Neural progenitor cell (in vitro differentiated cells): ENCODE results near the gene LY6G5C.

Experiments used
- CTCF ChIP-seq: fragments of 200-600 bp; sonication (generic); IDR thresholded peaks from 2 replicates; pipeline ENCODE4 v1.5.1; 2017; ENCODE audit warnings: antibody characterized with exemption, mild to moderate bottlenecking
- EZH2 ChIP-seq: fragments of 200-600 bp; sonication (generic); IDR thresholded peaks from 2 replicates; pipeline ENCODE4 v1.6.1; 2017; ENCODE audit warnings: antibody characterized with exemption, mild to moderate bottlenecking, moderate library complexity
- EZH2phosphoT487 ChIP-seq: fragments of 200-600 bp; sonication (generic); IDR thresholded peaks from 2 replicates; pipeline ENCODE4 v1.6.1; 2017; ENCODE audit warnings: antibody characterized with exemption

GRCh38 chr6:31701666-31702404, 21.0 kb upstream of the LY6G5C start:
- TF ChIP-seq CTCF (no peak), EZH2 (no peak), EZH2phosphoT487 (no peak)
